GM18507 (cell line): ENCODE results near the gene CCDC40.

Experiments used
- DNase-seq: peaks from one replicate; pipeline ENCODE4 v3.0.0; 2011; ENCODE audit warnings: low read depth; ENCODE audit not compliant: insufficient read length; ENCODE audit errors: extremely low spot score
- FAIRE-seq: peaks from 2 replicates; lab custom pipeline; 2011; peaks lifted over from hg19 to GRCh38; lab: Jason Lieb, UNC

The CCDC40 gene

DNA sequence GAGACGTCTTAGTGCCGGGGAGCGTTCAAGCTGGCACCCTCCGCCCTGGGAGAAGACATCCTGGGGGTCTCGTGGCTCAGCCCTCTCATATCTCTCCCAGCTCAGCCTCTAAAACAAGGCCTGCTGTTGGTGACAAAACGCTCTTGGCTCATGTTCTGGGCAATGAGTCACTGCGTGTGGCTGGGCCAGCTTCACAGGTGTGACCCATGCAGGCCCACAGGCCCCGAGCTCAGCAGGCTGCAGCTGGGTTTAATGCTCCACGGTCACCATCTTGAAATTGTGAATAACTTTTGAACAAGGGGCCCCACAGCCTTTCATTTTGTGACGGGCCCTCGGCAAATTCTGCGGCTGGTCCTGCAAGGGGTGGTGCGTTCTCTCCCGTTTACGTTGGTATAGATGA, 87.3 kb downstream of the CCDC40 start:
- DNase-seq: no peak
- no peak for FAIRE-seq

DNA sequence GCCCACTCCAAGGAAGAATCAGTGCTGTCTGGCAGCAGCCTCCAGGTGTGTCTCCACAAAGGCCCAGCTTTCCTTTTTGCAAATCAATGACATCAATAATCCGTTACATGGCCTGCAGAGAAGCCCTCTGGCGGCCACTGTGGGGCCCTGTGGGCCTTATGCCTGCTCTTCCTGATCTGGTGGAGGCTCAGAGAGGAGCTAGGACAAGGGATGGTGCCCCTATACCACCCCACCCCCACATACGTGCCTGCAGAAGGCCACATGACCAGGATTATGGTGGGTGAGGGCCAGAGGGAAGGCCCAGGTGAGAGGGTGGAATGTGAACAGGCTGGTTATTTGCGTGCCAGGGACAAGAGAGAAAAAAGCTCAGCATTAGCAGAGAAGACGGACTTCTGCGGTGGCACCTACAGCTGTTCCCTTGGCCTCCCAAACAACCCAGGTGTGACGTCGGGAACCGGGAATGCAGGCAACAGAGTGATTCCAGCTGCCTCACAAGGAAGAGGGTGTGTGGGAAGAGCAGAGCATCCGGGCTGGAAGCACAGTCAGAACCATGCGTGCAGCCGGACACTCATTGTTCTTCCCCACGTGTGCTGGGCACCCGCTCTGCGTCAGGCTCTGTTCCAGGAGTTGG, 88.0 kb downstream of the CCDC40 start:
- FAIRE-seq: no peak

DNA sequence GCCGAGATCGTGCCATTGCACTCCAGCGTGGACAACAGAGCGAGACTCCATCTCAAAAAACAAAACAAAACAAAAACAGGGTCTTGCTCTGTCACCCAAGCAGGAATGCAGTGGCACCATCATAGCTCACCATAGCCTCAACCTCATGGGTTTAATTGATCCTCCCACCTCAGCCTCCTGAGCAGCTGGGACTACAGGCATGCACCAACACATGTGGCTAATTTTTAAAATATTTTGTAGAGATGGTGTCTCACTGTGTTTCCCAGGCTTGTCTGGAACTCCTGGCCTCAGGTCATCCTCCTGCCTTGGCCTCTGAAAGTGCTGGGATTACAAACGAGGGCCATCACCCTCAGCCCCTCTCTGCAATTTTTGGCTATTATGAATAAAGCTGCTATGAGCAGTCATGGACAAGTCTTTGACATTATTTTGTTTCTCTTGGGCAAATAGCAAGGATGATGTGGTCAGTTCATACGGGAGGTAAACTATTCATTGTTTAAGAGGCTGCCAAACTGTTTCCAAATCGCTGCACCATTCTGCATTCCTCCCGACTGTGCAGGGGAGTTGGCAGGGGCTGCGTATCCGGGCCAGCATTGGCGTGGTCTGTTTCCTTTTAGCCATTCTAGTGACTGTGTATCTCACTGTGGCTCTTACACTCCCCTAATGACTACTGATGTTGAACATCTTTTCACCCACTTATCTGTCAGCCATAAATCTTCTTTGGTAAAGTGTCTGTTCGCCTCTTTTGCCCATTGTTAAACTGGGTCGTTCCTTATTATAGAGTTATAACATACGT, 89.4 kb downstream of the CCDC40 start:
- no peak for DNase-seq
- no peak for FAIRE-seq

More for the DNA sequence above, 88.0 kb downstream of the CCDC40 start:
- no peak for DNase-seq

DNA sequence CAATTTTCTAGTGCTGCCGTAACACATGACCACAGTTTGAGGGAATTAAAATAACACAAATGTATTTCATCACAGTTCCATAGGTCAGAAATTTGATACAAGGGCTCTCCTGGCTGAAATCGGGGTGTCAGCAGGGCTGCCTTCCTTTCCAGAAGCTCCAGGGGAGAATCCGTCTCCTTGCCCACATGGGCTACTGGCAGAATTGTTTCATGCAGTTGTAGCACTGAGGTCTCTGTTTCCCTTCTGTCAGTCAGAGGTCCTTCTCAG, 89.9 kb downstream of the CCDC40 start:
- DNase-seq: no peak
- no peak for FAIRE-seq

DNA sequence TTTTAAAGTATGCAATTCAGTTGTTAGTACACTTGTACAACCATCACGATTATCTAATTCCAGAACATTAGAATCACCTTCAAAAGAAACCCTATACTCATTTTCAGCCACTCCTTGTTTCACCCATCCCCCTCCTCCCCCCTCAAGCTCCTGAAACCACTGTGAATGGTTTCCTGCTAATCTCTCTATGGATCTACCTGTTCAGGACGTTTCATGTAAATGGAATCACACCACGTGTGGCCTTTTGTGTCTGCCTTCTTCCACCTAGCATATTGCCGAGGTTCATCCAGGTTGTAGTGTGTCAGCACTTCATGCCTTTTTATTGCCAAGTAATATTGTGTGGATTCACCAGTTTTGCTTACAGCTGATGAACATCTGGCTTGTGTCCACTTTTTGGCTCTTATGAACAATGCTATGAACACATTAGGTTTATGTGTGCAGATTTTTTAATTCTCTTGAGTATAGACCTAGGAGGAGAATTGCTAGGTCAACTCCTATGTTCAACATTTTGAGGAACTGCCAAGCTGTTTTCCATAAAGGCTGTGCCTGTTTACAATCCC, 92.6 kb downstream of the CCDC40 start:
- FAIRE-seq: no peak
- no peak for DNase-seq

DNA sequence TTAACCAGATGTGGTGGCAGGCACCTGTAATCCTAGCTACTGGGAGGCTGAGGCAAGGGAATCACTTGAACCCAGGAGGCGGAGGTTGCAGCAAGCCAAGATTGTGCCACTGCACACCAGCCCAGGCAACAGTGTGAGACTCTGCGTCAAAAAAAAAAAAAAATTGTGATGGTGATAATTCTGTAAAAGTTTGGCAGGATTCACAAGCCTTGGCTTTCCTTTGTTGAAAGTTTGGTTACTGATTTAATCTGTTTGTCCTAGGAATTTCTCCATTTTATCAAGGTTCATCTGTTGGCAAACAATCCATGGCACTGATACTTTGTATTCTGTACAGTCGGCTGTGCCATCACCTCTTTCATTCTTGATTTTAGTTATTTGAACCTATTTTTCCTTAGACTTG, 94.5 kb downstream of the CCDC40 start:
- FAIRE-seq: no peak
- DNase-seq: no peak

DNA sequence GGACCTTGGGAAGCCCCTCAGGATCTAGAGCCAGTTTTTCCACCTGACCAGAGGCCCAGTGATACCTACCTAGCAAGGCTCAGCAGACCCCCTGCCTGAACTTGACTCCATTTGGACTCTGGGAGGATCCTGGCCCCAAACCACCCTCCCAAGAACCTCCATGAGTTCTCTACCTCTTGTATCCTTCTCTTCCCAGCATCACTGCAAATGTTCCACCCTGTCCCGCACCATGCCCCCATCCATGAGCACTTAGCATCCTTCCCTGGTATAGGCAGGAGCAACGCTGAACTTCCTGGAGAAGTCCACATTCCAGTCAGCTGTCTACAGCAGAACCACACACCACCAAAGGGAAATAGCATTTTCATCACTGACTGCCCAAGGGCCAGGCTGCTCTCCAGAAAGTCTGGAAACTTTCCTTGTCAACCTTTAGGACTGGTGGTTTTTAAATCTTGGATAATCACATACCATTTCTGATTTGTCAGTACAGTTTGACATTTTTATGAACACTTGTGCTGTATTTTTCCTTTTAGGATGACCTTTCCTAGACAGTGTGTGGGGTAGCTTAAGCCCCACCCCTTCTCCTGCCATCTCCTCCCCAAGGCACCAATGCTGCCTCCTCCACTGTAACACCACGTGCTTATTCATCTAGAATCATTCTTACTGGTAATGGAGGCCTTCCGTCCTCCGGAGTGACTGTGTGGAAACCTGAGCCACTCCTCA, 96.6 kb downstream of the CCDC40 start:
- no peak for DNase-seq
- FAIRE-seq: no peak

DNA sequence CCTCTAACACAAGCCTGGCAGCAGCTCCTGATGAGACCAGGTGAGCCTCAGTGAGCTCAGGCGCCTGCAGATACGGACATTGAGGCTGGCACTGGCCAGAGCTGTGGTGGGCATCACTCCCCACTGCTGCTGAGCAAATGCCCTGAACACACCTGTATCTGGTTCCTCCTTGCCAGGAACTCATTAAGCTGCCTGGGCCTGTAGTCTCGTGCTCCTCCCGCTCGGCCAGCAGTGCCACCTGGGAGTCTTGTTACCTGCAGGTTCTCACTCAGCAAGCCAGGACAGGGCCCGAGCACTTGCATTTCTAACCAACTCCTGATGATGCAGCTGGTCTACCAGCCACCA, 97.2 kb downstream of the CCDC40 start:
- DNase-seq (no peak), FAIRE-seq (no peak)

DNA sequence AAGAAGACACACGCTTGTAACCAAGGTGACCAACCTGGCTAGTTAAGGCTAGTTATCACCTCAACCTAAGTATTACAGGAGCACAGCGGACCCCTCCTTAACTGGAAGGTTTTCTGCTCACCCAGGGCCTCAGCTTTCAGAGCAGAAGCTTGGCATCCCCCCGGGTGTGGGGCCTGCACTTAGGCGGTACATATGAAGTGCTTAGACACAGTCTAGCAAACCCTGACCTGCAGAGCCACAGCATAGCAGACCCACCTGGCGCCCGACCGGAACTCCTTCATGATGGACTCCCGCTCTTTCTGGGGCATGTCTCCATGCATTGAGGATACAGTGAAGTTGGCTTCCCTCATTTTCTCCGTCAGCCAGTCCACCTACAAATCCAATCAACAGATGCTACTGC, 100.7 kb downstream of the CCDC40 start:
- DNase-seq: no peak
- no peak for FAIRE-seq

DNA sequence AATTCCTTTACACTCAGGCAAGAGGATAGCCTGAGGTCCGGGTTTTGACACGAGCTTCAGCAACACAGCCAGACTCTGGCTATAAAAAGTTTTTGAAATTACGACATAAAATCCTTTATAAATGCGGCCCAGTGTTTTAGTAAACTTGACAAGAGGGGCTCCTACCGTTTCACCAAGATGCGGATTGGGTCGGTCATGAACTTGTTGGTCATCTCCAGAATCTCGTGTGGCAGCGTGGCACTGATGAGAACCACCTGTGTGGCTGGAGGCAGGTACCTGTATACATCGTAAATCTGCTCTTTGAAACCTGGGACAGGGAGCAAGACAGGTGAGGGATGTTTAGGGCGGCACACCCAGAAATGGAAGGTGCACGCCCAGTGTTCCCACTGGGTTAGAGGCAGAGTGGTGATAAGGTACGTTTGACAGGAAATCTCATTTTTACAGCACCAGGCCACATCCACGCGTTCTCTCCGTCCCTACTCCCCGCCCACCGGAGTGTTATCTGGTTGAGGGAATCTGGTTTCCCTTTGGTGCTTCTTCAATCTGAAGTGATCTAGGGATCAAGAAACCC, 102.5 kb downstream of the CCDC40 start:
- FAIRE-seq: no peak

DNA sequence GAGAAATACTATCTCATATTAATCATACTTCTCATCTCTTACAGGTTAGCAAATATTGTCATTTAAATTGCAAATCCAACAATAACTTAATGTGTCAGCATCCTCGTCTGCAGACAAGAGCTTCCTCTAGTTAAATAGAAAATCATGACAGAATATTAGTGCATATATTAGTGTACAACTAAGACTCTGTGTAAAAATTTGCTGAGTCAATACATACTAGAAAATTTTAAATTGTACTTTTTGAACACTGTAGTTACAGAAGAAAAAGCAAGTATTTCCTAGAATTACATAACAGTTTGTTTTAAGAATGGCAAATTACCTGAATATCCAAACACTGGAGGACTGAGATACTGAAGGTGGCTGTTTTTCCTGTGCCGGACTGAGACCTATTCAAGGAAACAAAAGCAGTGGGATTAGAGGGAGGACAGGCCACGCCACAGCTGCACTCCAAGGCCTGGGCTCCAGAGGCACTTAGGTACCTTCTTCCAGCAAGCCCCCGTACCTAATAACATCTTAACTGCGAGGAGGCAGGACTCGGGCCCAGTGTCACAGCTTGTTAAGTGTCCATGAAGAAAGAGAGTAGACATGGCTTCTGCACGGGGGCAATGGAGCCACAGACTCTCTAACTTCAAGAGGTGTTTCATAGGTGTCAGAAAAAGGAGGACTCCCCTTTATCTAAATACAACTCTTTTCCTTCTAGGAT, 105.2 kb downstream of the CCDC40 start:
- DNase-seq (no peak), FAIRE-seq (no peak)

More for the DNA sequence above, 102.5 kb downstream of the CCDC40 start:
- no peak for DNase-seq

DNA sequence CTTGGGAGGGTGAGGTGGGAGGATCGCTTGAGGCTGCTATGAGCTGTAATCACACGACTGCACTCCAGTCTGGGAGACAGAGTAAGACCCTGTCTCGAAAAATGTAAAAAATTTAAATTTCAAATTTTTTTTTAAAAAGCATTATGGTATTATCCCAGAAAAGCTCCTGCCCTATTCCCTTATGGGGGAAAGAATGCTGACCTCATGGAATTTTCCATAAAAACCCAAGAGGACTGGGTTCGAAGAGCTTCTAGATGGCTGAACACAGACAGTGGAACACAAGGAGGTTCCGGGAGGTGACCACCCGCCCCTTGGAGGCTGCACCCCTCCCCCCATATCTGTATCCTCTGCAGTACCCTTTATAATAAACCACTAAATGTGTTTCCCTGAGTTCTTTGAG, 106.5 kb downstream of the CCDC40 start:
- FAIRE-seq (no peak), DNase-seq (no peak)

DNA sequence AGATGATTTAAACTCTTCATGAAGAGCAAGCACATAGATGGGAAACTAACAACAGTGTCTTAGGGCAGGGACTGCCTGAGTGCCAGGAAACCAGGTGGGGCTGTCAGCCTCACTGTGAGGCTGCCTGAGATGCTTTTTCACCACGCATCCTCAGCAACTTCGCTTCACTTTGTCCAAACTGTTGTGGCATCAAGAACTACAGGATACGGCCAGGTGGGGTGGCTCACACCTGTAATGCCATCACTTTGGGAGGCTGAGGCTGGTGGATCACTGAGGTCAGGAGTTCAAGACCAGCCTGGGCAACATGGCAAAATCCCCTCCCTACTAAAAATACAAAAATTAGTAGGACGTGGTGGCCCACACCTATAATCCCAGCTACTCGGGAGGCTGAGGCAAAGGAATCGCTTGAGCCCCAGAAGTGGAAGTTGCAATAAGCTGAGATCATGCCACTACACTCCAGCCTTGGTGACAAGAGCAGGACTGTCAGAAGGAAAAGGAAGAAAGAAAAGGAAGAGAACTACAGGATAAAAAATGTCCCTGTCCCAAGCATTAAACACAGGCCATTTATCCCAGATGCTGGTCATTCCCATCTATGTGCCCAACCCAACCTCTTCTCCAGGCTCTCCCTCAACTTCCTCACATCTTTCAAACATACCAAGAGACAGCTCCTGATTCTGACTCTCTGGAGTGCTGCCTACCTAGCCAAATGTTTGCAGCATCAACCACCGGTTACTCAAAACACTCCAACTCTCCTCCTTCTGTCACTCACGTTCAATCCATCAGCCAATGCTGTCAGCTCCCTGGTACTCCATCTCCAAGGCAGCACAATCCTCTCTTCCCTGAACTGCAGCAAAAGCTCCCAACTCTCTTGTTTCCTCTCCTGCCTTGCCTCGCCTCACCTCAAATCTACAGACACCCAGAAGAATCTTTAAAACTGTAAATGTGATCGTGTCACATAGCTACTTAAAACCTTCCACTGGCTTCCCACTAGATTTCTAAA, 108.9 kb downstream of the CCDC40 start:
- DNase-seq: no peak
- no peak for FAIRE-seq

DNA sequence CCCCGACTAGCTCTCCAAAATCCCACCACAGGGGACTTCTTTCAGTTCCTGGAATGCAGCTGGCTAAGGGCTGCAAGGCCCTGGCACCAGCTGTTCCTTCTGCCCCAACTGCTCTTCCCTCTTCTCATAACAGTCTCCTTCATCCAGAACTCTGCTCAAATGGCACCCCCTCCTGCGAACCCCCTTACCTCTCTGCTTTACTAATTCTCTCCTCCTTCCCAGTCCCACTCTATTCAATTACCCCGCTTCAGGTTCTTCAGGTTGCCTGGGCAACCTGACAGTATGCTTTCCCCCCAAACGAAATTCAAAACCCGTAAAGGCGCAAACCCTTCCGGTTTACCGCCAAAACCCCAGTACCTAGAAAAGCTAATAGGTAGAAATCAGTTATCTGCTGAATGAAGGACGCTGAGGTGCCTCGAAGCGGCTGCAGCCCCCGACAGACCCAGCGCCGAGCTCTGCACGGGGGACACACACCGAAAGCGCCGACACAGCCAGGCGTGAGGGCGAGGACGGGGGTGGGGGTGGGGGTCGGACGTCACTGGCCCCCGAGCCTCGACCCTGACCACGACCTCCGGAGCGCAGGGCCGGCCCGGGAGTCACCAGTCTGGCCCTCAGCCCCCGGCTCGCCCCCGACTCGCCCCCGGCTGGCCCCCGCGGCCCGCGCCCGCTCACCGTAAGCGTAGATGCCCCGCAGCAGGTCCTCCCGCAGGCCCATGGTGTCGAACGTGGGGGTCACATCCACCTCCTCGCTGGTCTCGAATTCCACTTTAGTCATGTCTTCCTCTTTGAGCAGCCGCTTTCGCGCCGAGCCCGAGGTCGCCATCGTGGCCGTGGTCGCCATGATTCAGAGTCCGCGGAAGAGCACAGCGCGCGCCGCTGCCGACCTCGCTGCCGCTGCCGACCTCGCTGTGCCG, 109.9 kb downstream of the CCDC40 start:
- FAIRE-seq: no peak
- no peak for DNase-seq

DNA sequence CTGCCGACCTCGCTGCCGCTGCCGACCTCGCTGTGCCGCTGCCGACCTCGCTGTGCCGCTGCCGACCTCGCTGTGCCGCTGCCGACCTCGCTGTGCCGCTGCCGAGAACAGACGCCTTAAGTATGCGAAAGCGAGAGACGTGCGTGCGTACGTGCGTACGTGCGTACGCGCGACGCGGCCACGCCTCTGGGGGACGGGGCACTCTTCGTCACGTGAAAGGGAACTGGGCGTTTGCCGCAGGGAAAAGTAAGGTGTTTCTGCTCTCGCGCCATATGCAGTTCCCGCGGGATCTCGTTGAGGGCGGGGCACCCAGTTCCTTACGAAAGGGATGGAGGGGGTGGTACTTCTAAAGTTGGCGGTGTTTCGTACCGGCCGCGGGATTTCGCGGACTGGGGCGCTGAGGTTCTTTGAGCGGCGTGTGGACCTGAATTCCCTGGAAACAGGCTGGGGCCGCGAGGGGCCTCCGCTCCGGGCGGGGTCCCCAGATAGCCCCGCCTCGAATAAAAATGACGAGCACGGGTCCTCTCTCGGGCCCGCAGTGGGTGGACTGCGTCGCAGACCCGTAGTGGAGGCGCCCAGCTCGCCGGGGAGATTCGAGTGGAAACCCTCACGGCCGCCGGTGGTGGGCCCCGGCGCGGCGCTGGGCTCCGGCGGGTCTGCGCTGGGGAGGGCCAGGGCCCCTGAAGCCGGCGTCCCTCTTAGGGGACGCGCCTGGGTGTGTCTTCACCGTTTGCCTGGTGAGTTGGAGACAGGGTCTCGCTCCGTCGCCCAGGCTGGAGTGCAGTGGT, 110.8 kb downstream of the CCDC40 start, which contains the start of gene EIF4A3:
EIF4A3 (minus strand) TSS at position 94 of the 788 bp plus-strand sequence. CDS start 167 bp downstream, outside the sequence.
- peak; percentile 99 for FAIRE-seq
- peak; percentile 98 for DNase-seq
